ENCODE results near the gene EMX1. TPM values are rescaled to one million over a fixed set of nuclear protein-coding genes. Genes with fewer than 3 reads are reported as not detected.

The EMX1 gene
- polyA plus RNA-seq, 3 donors = not detected

DNA sequence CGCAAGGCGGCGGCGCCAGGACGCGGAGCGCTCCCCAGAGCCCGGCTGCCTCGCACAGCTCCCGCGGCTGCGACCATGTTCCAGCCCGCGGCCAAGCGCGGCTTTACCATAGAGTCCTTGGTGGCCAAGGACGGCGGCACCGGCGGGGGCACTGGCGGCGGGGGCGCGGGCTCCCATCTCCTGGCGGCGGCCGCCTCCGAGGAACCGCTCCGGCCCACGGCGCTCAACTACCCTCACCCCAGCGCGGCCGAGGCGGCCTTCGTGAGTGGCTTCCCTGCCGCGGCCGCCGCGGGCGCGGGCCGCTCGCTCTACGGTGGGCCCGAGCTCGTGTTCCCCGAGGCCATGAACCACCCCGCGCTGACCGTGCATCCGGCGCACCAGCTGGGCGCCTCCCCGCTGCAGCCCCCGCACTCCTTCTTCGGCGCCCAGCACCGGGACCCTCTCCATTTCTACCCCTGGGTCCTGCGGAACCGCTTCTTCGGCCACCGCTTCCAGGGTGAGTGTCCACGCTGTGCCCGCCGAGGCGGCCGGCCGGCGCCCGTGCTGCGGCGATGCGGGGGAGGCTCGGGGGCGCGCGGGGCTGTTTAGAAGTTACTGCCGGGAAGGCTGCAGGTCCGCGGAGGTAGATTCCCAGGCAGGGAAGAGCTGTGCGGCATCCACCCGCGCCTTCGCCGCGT lies 696 bp downstream of the EMX1 start:
- Mint-ChIP-seq H3K4me1 (peaks cover 22% of the 10 kb centered on the region), H3K27ac (no peak overlapping the region), H3K36me3 (peaks cover 3% of the 10 kb centered on the region in 2 donors), H3K4me3 (peak overlapping the region in 1 of 2 donors; percentile 77), H3K9me3 (peaks cover 0 to 39% (median 14%) of the 10 kb centered on the region in 7 donors), H3K27me3 (ENCODE audit: low read depth in 3 of 3) (peaks cover 87 to 96% (median 89%) of the 10 kb centered on the region in 3 donors)
- H3K4me3 ChIP-seq (replicated peaks in 1 of 3; ENCODE audit: low read depth in 2 of 3, low read length in 3 of 3) = peak overlapping the region in 1 of 3 experiments; percentile 42
- no peaks in the 10 kb centered on the region for H3K79me2 ChIP-seq (ENCODE audit: insufficient read depth, low read length)
- no peaks in the 10 kb centered on the region for H3K36me3 ChIP-seq (replicated peaks in 1 of 2; ENCODE audit: control insufficient read depth in 1 of 2, insufficient read depth in 2 of 2, low read length in 2 of 2)
- 1% methylated on average over 86 of the region's 89 CpGs for WGBS (ENCODE audit: insufficient coverage)
- H3K4me2 ChIP-seq (replicated peaks; ENCODE audit: extremely low read depth, low read length, poor library complexity, severe bottlenecking) = peak overlapping the region; percentile 65
- H3K27ac ChIP-seq (ENCODE audit: low read depth in 1 of 2, low read length in 2 of 2) = no peak overlapping the region
- peaks cover 6 to 64% of the 10 kb centered on the region in 2 donors for H3K9me3 ChIP-seq (replicated peaks in 1 of 2; ENCODE audit: control insufficient read depth in 1 of 2, insufficient read depth in 1 of 2, low read length in 2 of 2)
- H2AFZ ChIP-seq (ENCODE audit: insufficient read depth, low read depth, low read length, poor library complexity, severe bottlenecking) = no peak overlapping the region
- DNase-seq = no peak
- H4K20me1 ChIP-seq (ENCODE audit: insufficient read depth, low read length) = no peaks in the 10 kb centered on the region
- intact Hi-C loops (cut with micrococcal nuclease) = no loop called here
- peaks cover 85 to 93% of the 10 kb centered on the region in 2 donors for H3K27me3 ChIP-seq (ENCODE audit: control insufficient read depth in 2 of 2, insufficient read depth in 2 of 2, low read length in 2 of 2)
- TF ChIP-seq, protein P1, sequence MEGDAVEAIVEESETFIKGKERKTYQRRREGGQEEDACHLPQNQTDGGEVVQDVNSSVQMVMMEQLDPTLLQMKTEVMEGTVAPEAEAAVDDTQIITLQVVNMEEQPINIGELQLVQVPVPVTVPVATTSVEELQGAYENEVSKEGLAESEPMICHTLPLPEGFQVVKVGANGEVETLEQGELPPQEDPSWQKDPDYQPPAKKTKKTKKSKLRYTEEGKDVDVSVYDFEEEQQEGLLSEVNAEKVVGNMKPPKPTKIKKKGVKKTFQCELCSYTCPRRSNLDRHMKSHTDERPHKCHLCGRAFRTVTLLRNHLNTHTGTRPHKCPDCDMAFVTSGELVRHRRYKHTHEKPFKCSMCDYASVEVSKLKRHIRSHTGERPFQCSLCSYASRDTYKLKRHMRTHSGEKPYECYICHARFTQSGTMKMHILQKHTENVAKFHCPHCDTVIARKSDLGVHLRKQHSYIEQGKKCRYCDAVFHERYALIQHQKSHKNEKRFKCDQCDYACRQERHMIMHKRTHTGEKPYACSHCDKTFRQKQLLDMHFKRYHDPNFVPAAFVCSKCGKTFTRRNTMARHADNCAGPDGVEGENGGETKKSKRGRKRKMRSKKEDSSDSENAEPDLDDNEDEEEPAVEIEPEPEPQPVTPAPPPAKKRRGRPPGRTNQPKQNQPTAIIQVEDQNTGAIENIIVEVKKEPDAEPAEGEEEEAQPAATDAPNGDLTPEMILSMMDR (IDR thresholded peaks at IDR 0.05) = no peak
- H3K9ac ChIP-seq (ENCODE audit: insufficient read depth, low read length, poor library complexity, severe bottlenecking) = no peak overlapping the region
- H3K4me1 ChIP-seq (ENCODE audit: control insufficient read depth in 1 of 2, insufficient read depth in 2 of 2, low read length in 2 of 2) = peaks cover 26 to 42% of the 10 kb centered on the region in 2 donors

DNA sequence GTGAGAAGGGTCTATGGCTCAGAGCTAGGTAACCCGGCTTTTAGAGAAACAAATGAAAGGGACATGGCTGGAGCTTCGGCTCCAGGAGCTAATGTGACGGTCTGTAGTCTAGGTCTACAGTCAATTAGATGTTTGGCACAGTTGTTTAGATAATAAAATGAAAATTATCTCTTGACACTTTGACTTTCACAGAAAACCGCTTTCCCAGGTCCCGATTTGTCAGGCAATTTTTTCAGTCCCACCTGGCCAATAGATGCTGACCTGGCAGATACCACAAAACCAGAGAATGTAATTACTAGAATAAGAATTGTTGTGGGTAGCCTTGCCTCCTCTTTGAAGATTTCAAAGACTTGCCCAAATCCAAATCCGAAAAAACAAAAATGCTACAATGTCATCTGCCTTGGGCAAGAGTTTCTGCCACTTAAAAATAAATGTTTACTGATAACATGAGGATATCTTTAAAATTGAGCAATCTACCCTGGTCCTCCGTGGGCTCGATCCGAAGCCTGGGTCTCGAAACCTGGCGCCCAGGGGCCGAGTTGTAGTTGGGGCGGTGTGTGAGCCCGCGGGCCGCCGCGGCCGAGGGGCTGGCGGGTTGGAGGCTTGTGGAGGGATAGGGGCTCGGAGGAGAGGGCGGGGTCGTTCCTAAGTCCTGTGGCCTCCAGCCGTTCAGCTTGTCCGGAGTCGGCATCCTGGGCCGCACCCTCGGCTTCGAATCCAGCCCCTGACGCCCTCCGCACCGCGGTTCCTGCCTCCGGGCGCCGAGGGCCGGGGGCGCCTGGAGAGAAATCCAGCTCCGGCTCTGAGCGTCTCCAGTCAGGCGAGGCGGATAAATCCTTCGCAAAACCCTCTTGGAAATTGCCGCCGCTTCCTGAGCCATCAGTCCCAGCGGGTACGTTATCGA lies 2.3 kb downstream of the EMX1 start:
- no peak overlapping the region for H3K9ac ChIP-seq (ENCODE audit: insufficient read depth, low read length, poor library complexity, severe bottlenecking)
- H3K27ac Mint-ChIP-seq = peak overlapping the region in 1 of 7 donors; percentile 57
- TF ChIP-seq, protein P1 (IDR thresholded peaks at IDR 0.05) = no peak
- H3K27me3 ChIP-seq (ENCODE audit: control insufficient read depth in 2 of 2, insufficient read depth in 2 of 2, low read length in 2 of 2) = peaks cover 81 to 93% of the 10 kb centered on the region in 2 donors
- no peak overlapping the region for H3K27ac ChIP-seq (ENCODE audit: low read depth in 1 of 2, low read length in 2 of 2)
- H3K4me3 Mint-ChIP-seq = peak overlapping the region in 1 of 2 donors; percentile 80
- peaks cover 26 to 42% of the 10 kb centered on the region in 2 donors for H3K4me1 ChIP-seq (ENCODE audit: control insufficient read depth in 1 of 2, insufficient read depth in 2 of 2, low read length in 2 of 2)
- H3K9me3 Mint-ChIP-seq = peaks cover 0 to 29% (median 13%) of the 10 kb centered on the region in 7 donors
- 9% methylated on average over 39 of the region's 48 CpGs for WGBS (ENCODE audit: insufficient coverage)
- H3K4me2 ChIP-seq (replicated peaks; ENCODE audit: extremely low read depth, low read length, poor library complexity, severe bottlenecking) = peak overlapping the region; percentile 56
- H3K9me3 ChIP-seq (replicated peaks in 1 of 2; ENCODE audit: control insufficient read depth in 1 of 2, insufficient read depth in 1 of 2, low read length in 2 of 2) = peaks cover 6 to 66% of the 10 kb centered on the region in 2 donors
- no peaks in the 10 kb centered on the region for H4K20me1 ChIP-seq (ENCODE audit: insufficient read depth, low read length)
- no peak for DNase-seq
- peaks cover 82 to 96% (median 88%) of the 10 kb centered on the region in 3 donors for H3K27me3 Mint-ChIP-seq (ENCODE audit: low read depth in 3 of 3)
- peaks cover under 1 to 3% of the 10 kb centered on the region in 2 donors for H3K36me3 Mint-ChIP-seq
- H3K4me3 ChIP-seq (replicated peaks in 1 of 3; ENCODE audit: low read depth in 2 of 3, low read length in 3 of 3) = peak overlapping the region in 1 of 3 experiments; percentile 51
- H3K36me3 ChIP-seq (replicated peaks in 1 of 2; ENCODE audit: control insufficient read depth in 1 of 2, insufficient read depth in 2 of 2, low read length in 2 of 2) = no peaks in the 10 kb centered on the region
- intact Hi-C loops (cut with micrococcal nuclease) = no loop called here
- no peak overlapping the region for H2AFZ ChIP-seq (ENCODE audit: insufficient read depth, low read depth, low read length, poor library complexity, severe bottlenecking)
- no peaks in the 10 kb centered on the region for H3K79me2 ChIP-seq (ENCODE audit: insufficient read depth, low read length)
- peaks cover 25% of the 10 kb centered on the region for H3K4me1 Mint-ChIP-seq

All from CD14-positive monocyte (primary cell).